Measurements from ENCODE around the gene SPTBN4. TPM values are rescaled to one million over a fixed set of nuclear protein-coding genes. Genes with fewer than 3 reads are reported as not detected.

Gene SPTBN4
- total and polyA plus RNA-seq, 2 of the 4 experiments (the other 2 are of a cell fraction), result 0.72 to 0.91 TPM

DNA sequence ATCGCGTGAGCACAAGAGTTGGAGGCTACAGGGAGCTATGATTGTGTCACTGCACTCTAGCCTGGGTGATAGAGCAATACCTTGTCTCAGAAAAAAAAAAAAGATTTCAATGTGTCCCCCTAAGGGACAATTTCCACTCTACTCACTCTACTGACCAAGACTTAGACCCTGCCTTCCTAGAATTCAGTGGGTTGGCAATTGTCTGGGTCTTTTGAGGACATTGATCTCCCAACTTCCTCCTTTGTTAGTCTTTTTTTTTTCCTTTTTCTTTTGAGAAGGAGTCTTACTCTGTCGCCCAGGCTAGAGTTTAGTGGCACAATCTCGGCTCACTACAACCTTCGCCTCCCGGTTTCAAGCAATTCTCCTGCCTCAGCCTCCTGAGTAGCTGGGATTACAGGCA is 2.2 kb downstream of the SPTBN4 start:
- Histone ChIP-seq H3K9me3 (ENCODE audit: control insufficient read depth, insufficient read depth, low read length) (no peaks in the 10 kb centered on the region), H4K20me1 (ENCODE audit: insufficient read depth, low read length) (0 out of 2 replicates have a peak, but pooled peaks cover 5% of the 10 kb centered on the region), H2BK120ac (ENCODE audit: low read depth, low read length) (no peak overlapping the region), H2AK9ac (replicated peaks; ENCODE audit: low read depth, low read length, poor library complexity) (no peak overlapping the region), H4K8ac (ENCODE audit: low read depth in 2 of 2, low read length in 2 of 2) (no peak overlapping the region), H2BK15ac (ENCODE audit: low read depth, low read length) (no peak overlapping the region), H3K36me3 (ENCODE audit: control insufficient read depth, insufficient read depth, low read length) (no peaks in the 10 kb centered on the region), H3K23ac (ENCODE audit: low read depth, low read length) (no peak overlapping the region), H4K91ac (ENCODE audit: insufficient read depth, low read depth, low read length) (no peak overlapping the region), H2AFZ (replicated peaks; ENCODE audit: low read length, poor library complexity) (no peak overlapping the region), H3K9me1 (ENCODE audit: insufficient read depth, low read length) (peaks cover 11% of the 10 kb centered on the region), H3K27ac (ENCODE audit: insufficient read depth, low read length) (no peak overlapping the region), H2BK20ac (ENCODE audit: low read depth, low read length) (no peak overlapping the region), H3K79me1 (ENCODE audit: low read depth in 1 of 2, low read length in 2 of 2) (peaks cover 0 to 15% of the 10 kb centered on the region in 2 experiments; a peak in 2 of 4 replicates), H3K4me2 (ENCODE audit: low read depth, low read length) (no peak overlapping the region), H3K9ac (ENCODE audit: low read depth, low read length) (no peak overlapping the region), H3K56ac (ENCODE audit: extremely low read depth, insufficient read depth, low read length) (no peak overlapping the region), H3K14ac (replicated peaks; ENCODE audit: low read depth, low read length) (no peak overlapping the region), H3K4ac (ENCODE audit: low read depth, low read length) (no peak overlapping the region), H2AK5ac (ENCODE audit: low read depth, low read length) (no peak overlapping the region), H3K27me3 (ENCODE audit: control insufficient read depth, insufficient read depth, low read length) (peaks cover 11% of the 10 kb centered on the region; the same call in 1 of the 2 replicates), H3K4me3 (ENCODE audit: insufficient read depth, low read depth, low read length) (no peak overlapping the region), H4K5ac (ENCODE audit: low read depth, low read length) (no peak overlapping the region), H3K4me1 (ENCODE audit: control insufficient read depth, insufficient read depth, low read length) (peaks cover 16% of the 10 kb centered on the region), H2BK5ac (ENCODE audit: low read depth, low read length, poor library complexity, severe bottlenecking) (no peak overlapping the region), H3K18ac (ENCODE audit: low read depth, low read length) (no peak overlapping the region)
- dilution Hi-C loops (cut with HindIII; ENCODE audit: low sequenced_read_pairs, unreplicated experiment) (no loop called here), intact Hi-C loops (cut with micrococcal nuclease) (loop anchor here (10.0 kb wide), 1 partner anchor 56 kb away; no protein-coding TSS in a partner anchor), in situ Hi-C loops (cut with MboI; ENCODE audit: low sequenced_read_pairs) (no loop called here)
- no TSS peak for BruUV-seq (replicated peaks)
- WGBS, 2 experiments (ENCODE audit: extremely low coverage in 2 of 2, insufficient read length in 1 of 2), result no CpG with 5 or more reads among the region's 6 CpGs
- TF ChIP-seq FOS (IDR thresholded peaks at IDR 0.05; ENCODE audit: low read depth, low read length) (no peak), CHD1 (IDR thresholded peaks at IDR 0.05; ENCODE audit: low read depth, low read length) (no peak), MAFK (IDR thresholded peaks at IDR 0.05; ENCODE audit: low read depth, low read length) (no peak), MXI1 (IDR thresholded peaks at IDR 0.05; ENCODE audit: borderline replicate concordance, low read depth, low read length) (no peak)
- TF ChIP-seq, protein P1, sequence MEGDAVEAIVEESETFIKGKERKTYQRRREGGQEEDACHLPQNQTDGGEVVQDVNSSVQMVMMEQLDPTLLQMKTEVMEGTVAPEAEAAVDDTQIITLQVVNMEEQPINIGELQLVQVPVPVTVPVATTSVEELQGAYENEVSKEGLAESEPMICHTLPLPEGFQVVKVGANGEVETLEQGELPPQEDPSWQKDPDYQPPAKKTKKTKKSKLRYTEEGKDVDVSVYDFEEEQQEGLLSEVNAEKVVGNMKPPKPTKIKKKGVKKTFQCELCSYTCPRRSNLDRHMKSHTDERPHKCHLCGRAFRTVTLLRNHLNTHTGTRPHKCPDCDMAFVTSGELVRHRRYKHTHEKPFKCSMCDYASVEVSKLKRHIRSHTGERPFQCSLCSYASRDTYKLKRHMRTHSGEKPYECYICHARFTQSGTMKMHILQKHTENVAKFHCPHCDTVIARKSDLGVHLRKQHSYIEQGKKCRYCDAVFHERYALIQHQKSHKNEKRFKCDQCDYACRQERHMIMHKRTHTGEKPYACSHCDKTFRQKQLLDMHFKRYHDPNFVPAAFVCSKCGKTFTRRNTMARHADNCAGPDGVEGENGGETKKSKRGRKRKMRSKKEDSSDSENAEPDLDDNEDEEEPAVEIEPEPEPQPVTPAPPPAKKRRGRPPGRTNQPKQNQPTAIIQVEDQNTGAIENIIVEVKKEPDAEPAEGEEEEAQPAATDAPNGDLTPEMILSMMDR (conservative IDR thresholded peaks at IDR 0.05; ENCODE audit: low read depth, low read length), result no peak
- ATAC-seq (ENCODE audit: low read depth) (no peak), DNase-seq (no peak)
- ChIA-PET POLR2A (ENCODE audit: unreplicated experiment) (no interaction called here), CTCF (no interaction called here)
